HG03575 (cell line): ENCODE data around the gene B4GALNT1.

Source experiments
- ATAC-seq: cut with Tn5 transposase; IDR thresholded peaks from one replicate; pipeline ENCODE4 v1.9.1; 2021; ENCODE audit not compliant: unreplicated experiment, insufficient number of reproducible peaks, low FRiP score; ENCODE audit errors: extremely low read depth

Gene B4GALNT1

GRCh38 chr12:57576613-57577160, 56.3 kb downstream of the B4GALNT1 start:
- ATAC-seq: no peak
